HG02981 (cell line): ENCODE data around the gene NLN.
"Not testable (repeated sequence)": the region's sequence is repeated elsewhere in the genome, so short reads cannot be mapped to it uniquely, and the experiment has no call there.

Source experiments
- ATAC-seq: cut with Tn5 transposase; IDR thresholded peaks from one replicate; pipeline ENCODE4 v1.9.1; 2021; ENCODE audit warnings: mild to moderate bottlenecking, moderate library complexity; ENCODE audit not compliant: unreplicated experiment

Gene NLN

DNA sequence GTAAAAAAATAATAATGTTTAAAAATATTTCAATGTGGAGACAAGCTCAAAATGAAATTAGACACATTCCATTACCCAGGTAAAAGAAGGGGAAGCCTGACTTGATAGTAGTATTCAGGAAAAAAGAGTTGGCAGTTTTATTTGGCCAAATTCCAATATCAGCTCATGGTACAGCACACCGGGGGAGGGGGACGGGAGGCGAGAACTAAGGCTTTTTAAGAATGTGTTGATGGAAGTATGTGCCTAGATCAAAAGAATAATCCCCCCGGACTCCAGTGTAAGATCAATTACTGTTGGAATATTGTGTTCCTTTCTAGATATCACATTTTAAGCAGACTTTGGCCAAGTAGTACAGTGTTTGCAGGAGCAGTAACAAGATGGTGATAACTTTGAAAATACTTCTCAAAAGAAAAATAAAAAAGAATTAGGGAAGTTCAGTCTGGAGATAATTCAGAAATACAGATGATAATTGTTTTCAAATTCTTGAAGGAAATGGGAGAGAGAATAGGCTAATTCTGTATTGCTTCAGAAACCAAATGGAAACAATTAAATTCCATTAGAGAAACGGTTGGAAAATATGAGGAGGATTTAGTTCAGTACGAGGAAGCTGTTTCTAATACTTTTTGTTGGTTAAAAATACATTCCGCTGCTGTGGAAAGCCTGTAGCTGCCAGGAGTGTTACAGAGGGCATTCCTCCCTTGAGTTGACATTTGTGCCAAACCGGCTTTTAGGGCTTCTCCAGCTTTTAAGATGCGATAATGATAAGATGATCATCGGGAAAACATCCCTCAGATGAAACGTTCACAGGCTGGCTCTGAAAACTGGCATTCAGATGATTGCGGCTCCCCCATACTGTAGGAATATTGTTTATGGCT, 106.3 kb downstream of the NLN start:
- no peak for ATAC-seq

DNA sequence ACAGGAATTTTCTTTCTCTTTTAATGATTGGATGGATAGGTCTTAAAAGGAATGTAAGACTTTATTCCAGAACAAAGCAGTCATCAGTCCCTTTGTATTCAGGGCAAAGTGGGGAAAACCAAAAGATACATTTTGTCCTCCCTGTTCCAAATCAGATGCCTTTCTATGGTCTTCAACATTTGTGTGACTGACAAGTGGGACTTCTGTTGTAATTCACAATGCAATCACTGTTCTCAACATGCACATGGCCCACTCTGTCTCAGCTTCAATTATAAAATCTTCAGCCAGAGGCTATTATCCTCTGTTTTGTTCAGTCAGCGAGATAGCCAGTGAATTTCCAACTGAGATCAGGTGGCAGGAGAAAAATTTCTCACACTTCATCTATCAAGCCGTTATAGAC, 108.9 kb downstream of the NLN start:
- no peak for ATAC-seq

GRCh38 chr5:65831276-65831675, 109.3 kb downstream of the NLN start:
- ATAC-seq, result no peak

GRCh38 chr5:65832152-65832551, 110.1 kb downstream of the NLN start:
- no peak for ATAC-seq

DNA sequence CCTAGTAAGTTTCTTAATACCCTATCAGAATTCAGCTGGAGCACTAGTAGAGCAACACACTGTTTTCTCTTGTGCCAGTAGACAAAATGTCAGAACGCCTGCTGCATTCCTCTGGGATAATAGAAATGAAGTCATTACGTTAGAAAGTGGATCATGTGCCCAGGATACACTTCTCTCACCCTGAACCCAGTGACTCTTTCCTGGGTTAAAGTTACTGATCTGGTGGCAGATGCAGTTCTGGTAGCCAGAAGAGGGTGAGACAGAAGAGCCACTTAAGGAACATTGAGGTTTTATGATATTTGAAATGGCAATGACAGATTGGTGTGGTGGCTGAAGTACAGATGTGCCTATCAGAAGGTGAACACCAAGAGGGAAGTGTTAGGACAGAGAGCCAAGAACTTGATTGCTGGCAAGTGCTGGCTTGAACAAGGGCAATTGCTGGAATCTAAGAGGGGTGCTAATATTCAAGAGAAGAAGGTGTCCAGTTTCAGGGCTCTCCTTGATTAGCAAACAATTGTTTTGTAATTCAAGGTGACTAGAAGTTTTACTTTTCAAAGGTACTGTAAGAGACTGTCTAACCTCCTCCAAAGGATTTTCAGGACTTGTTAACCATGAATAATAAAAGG, 110.7 kb downstream of the NLN start:
- no peak for ATAC-seq

DNA sequence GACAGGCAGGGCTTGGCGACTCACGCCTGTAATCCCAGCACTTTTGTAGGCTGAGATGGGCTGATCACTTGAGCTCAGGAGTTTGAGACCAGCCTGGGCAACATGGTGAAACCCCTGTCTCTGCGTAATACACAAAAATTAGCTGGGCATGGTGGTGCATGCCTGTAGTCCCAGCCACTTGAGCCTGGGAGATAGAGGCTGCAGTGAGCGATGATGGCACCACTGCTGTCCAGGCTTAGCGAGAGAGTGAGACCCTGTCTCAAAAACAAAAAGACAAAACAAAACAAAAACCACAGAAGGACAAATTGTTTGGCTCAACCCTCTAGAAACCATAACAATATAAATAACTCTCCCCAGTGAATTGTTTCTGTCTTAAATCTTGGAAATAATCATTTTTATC, 111.8 kb downstream of the NLN start:
- ATAC-seq, result no peak

- ATAC-seq, result no peak
Observed at GRCh38 chr5:65834306-65834705, 112.3 kb downstream of the NLN start.

- no peak for ATAC-seq
Observed at GRCh38 chr5:65835191-65835590, 113.2 kb downstream of the NLN start.

DNA sequence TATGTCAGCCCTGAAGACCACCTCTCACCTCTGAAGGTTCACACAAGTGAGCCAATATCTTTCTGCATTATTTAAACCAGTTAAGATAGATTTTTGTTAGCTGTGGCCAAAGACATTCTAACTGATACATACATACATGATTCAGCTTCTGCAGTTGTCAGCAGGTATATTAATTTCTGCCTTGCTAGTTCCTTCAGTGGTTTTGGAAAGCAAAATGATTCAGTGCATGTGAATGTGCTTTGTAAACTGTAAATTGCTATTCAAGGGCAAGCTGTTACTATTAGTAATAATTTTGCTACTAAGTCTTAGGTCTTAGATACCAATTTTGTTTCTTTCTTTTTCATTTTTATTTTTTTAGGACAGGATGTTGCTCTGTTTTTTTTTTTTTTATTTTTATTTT, 115.1 kb downstream of the NLN start:
- ATAC-seq, result no peak

- ATAC-seq, result not testable (repeated sequence)
Observed at GRCh38 chr5:65839170-65839569, 117.2 kb downstream of the NLN start.

GRCh38 chr5:65840071-65840470, 118.1 kb downstream of the NLN start:
- ATAC-seq, result no peak

- not testable (repeated sequence) for ATAC-seq
Observed at GRCh38 chr5:65844763-65845162, 122.8 kb downstream of the NLN start.

GRCh38 chr5:65846101-65846500, 124.1 kb downstream of the NLN start:
- no peak for ATAC-seq

GRCh38 chr5:65847019-65847418, 125.0 kb downstream of the NLN start:
- ATAC-seq, result not testable (repeated sequence)

DNA sequence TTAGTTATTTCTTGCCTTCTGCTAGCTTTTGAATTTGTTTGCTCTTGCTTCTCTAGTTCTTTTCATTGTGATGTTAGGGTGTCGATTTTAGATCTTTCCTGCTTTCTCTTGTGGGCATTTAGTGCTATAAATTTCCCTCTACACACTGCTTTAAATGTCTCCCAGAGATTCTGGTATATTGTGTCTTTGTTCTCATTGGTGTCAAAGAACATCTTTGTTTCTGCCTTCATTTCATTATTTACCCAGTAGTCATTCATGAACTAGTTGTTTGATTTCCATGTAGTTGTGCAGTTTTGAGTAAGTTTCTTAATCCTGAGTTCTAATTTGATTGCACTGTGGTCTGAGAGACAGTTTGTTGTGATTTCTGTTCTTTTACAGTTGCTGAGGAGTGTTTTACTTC, 127.9 kb downstream of the NLN start:
- not testable (repeated sequence) for ATAC-seq

DNA sequence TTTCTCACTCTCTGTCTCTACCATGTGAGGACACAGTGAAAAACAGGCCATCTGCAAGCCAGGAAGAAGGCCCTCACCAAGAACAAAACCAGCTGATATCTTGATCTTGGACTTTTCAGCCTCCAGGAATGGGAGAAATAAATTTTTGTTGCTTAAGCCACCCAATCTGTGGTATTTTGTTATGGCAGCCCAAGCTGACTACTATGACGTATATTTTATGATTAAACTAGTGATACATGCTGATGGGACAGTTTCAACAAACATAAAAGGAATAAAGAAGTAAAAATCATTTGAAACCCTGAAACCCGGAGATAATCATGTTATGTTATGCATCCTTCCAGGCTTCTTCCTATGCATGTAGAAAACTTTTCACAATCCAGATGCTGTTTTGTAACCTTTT, 132.9 kb downstream of the NLN start:
- no peak for ATAC-seq

DNA sequence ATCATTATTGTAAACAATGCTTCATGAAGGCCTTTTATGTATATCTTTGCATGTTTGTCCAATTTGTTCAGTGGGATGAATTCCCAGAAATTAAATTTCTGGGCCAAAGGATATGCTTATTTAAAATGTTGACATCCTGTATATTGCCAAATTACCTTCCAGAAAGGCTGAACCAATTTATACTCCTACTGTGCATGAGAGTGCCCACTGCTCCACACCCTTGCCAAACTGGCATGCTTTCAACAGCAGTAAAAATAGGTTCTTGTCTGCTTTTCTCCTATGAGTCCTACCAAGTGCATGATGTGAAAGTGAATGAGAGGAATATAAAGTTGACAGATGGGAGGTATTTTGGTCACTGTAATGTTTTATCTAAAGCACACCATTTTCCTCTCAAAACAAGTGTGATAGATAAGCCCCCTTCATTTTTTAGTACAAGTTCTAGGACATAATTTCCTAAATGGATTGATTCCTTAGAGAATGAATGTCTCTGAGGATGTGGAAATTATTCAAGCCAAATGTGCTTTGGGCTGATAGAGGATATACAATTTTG, 133.8 kb downstream of the NLN start:
- ATAC-seq, result no peak

DNA sequence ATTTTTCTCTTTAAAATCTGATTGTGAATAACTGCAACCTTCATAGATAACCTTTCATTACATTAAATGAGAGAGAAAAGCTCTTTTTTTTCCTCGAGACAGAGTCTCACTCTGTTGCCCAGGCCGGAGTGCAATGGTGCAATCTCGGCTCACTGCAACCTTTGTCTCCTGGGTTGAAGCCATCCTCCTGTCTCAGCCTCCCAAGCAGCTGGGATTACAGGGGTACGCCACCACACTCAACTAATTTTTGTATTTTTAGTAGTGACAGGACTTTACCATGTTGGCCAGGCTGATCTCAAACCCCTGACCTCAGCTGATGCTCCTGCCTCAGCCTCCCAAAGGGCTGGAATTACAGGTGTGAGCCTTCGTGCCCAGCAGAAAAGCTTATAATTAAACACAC, 134.5 kb downstream of the NLN start:
- ATAC-seq, result no peak

DNA sequence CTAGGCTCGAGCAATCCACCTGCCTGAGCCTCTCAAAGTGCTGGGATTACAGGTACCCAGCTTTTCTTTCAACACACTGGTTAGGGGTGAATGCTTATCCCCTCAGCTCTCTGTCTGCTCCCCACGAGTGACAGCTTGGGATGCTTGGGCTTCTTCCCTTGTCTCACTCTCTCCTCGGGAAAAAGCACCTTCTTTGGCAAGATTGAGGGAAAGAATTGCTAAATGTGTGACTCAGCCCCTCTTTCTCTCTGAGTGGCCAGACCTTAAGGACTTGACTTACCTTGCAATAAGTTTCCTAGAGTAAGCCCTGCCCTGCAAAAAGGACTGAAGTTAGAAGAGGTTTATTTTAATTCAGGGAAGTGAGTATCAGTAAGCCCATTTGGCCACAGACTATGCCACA, 136.3 kb downstream of the NLN start:
- ATAC-seq, result no peak

- ATAC-seq, result no peak
Observed at GRCh38 chr5:65861830-65862241, 139.8 kb downstream of the NLN start.

DNA sequence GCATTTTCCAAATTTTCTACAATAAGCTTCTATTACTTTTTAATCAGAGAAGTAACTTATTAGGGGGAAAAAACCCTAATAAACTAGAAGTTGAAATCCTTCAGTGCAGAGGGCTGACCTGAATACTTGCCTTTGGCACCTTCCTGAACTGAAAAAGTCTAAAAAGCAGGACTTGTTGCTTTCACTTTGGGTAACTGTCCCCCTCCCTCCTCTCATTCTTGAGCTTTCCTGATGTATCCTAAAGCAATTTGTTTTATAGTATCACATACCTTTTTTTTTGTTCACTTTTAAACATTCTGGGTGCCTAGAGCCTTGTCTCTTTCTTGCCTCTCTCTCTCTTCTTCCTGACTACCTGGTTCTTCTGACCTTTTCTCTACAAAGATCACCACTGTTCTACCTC, 140.4 kb downstream of the NLN start:
- ATAC-seq, result no peak

DNA sequence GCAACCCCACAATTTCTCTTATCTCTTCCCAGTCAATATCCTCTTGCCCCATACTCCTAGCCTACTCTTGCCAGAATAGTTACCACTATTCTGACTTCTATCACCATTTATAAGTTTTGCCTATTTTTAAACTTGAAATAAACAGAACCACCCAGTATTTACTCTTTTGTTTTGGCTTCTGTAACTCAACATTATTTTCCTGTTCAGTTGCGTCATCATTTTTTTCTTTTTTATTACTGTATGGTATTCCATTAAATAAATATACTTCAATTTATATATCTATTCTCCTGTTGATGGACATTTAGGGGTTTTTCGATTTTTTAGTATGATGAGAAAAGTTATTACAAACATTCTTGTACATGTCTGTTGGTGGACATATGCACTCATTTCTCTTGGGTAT, 141.7 kb downstream of the NLN start:
- no peak for ATAC-seq
